SK-N-SH (cell line): Measurements from ENCODE around the gene ATP6V1C2. TPM values are rescaled to one million over a fixed set of nuclear protein-coding genes. Genes with fewer than 3 reads are reported as not detected.

Source experiments
- CTCF ChIA-PET: fragments of 300-600, 350-600 bp; formaldehyde crosslinking; extraction: SDS; loops from one replicate; lab custom pipeline; 2021; lab: Yijun Ruan, JAX
- POLR2A ChIA-PET: fragments of 350-600 bp; sonication (Branson Sonifier 250); formaldehyde crosslinking; extraction: SDS; loops from one replicate; lab custom pipeline; 2020; ENCODE audit warnings: antibody characterized with exemption, inconsistent platforms; lab: Yijun Ruan, JAX
- DNase-seq: peaks from one replicate; pipeline ENCODE4 v3.0.0; 2012
- H2AFZ ChIP-seq: fragments of 200-600 bp; sonication (generic); 2 replicates; pipeline ENCODE4 v1.8.1; 2016; ENCODE audit warnings: antibody characterized with exemption, mild to moderate bottlenecking, low read depth
- H3F3A ChIP-seq: fragments of 200-600 bp; sonication (generic); replicated peaks from 2 replicates; pipeline ENCODE3; 2016; ENCODE audit warnings: antibody characterized with exemption, mild to moderate bottlenecking; ENCODE audit not compliant: insufficient read depth
- H3K27ac ChIP-seq, 2 experiments: fragments of 200-500 bp in 1 of 2; fragments of 200-600 bp in 1 of 2; sonication (Bioruptor generic) in 1 of 2; sonication (generic), shearing (Covaris generic) in 1 of 2; 2 replicates each; pipeline versions ENCODE4 v1.5.1 to v1.6.1; 2014 to 2016; ENCODE audit warnings: low read depth in 2 of 2, inconsistent platforms in 1 of 2, low read length in 1 of 2, mild to moderate bottlenecking in 1 of 2, mixed read lengths in 1 of 2
- H3K27me3 ChIP-seq: fragments of 200-600 bp; sonication (generic), shearing (Covaris generic); 2 replicates; pipeline ENCODE4 v1.6.1; 2016; ENCODE audit warnings: mixed run types; ENCODE audit not compliant: insufficient read depth
- H3K36me3 ChIP-seq, 2 experiments: fragments of 200-500 bp in 1 of 2; fragments of 200-600 bp in 1 of 2; sonication (Bioruptor generic) in 1 of 2; sonication (generic) in 1 of 2; replicated peaks in 1 of 2; 2 replicates each; pipeline versions ENCODE3 to v1.5.1; 2014 to 2016; ENCODE audit warnings: low read length in 1 of 2, mild to moderate bottlenecking in 1 of 2; ENCODE audit not compliant: insufficient read depth in 2 of 2, control insufficient read depth in 1 of 2
- H3K4me1 ChIP-seq, 2 experiments: fragments of 200-500 bp in 1 of 2; fragments of 200-600 bp in 1 of 2; sonication (Bioruptor generic) in 1 of 2; sonication (generic), shearing (Covaris generic) in 1 of 2; 2 replicates each; pipeline versions ENCODE4 v1.5.1 to v1.6.1; 2014 to 2016; ENCODE audit warnings: low read depth in 1 of 2, low read length in 1 of 2, mixed run types in 1 of 2; ENCODE audit not compliant: insufficient read depth in 2 of 2, control insufficient read depth in 1 of 2
- H3K4me2 ChIP-seq: fragments of 200-600 bp; sonication (generic), shearing (Covaris generic); 2 replicates; pipeline ENCODE4 v1.6.1; 2017; ENCODE audit warnings: mixed run types
- H3K4me3 ChIP-seq, 2 experiments: fragments of 200-500 bp in 1 of 2; fragments of 200-600 bp in 1 of 2; sonication (Bioruptor generic) in 1 of 2; sonication (generic), shearing (Covaris generic) in 1 of 2; 2 replicates each; pipeline versions ENCODE4 v1.5.1 to v1.8.1; 2014 to 2016; ENCODE audit warnings: low read depth in 2 of 2, inconsistent platforms in 1 of 2, low read length in 1 of 2, mild to moderate bottlenecking in 1 of 2, mixed read lengths in 1 of 2, moderate library complexity in 1 of 2
- H3K79me2 ChIP-seq: fragments of 200-600 bp; sonication (generic); 2 replicates; pipeline ENCODE4 v1.8.1; 2017; ENCODE audit warnings: mild to moderate bottlenecking; ENCODE audit not compliant: insufficient read depth
- H3K9ac ChIP-seq: fragments of 200-600 bp; sonication (generic); 2 replicates; pipeline ENCODE4 v1.6.1; 2017; ENCODE audit warnings: mixed run types
- H3K9me2 ChIP-seq: fragments of 200-600 bp; sonication (generic); 2 replicates; pipeline ENCODE4 v1.6.1; 2017; ENCODE audit warnings: mixed run types
- H3K9me3 ChIP-seq: fragments of 200-600 bp; sonication (generic); 2 replicates; pipeline ENCODE4 v1.6.1; 2017; ENCODE audit warnings: mixed run types, mild to moderate bottlenecking, moderate library complexity
- H4K20me1 ChIP-seq: fragments of 200-600 bp; sonication (generic); 2 replicates; pipeline ENCODE4 v1.6.1; 2017; ENCODE audit warnings: mild to moderate bottlenecking, mixed run types; ENCODE audit not compliant: insufficient read depth
- CHD2 ChIP-seq: fragments of 150-350 bp; IDR thresholded peaks from 2 replicates; pipeline ENCODE4 v1.6.1; 2018; ENCODE audit warnings: low read length; ENCODE audit not compliant: partially characterized antibody
- ELF1 ChIP-seq: IDR thresholded peaks from 2 replicates; pipeline ENCODE4 v1.4.0; 2012
- EP300 ChIP-seq, 2 experiments: IDR thresholded peaks; 2 replicates each; pipeline versions ENCODE4 v1.4.0 to v1.6.1; 2012; ENCODE audit warnings: borderline replicate concordance in 1 of 2, low read depth in 1 of 2, low read length in 1 of 2
- FOSL2 ChIP-seq: IDR thresholded peaks from 2 replicates; pipeline ENCODE4 v1.4.0; 2012; ENCODE audit warnings: low read depth, mild to moderate bottlenecking, moderate library complexity, borderline replicate concordance
- FOXJ3 ChIP-seq: sonication (generic); formaldehyde crosslinking; IDR thresholded peaks from 2 replicates; pipeline ENCODE4 v1.5.1; 2020; ENCODE audit warnings: mild to moderate bottlenecking, missing genetic modification reagents
- GABPA ChIP-seq: IDR thresholded peaks from 2 replicates; pipeline ENCODE4 v1.4.0; 2012; ENCODE audit warnings: low read depth, mild to moderate bottlenecking
- IRF3 ChIP-seq: fragments of 150-350 bp; IDR thresholded peaks from 2 replicates; pipeline ENCODE4 v1.6.1; 2016; ENCODE audit warnings: mild to moderate bottlenecking, low read depth, low read length
- JUND ChIP-seq: IDR thresholded peaks from 2 replicates; pipeline ENCODE4 v1.4.0; 2012
- MEF2A ChIP-seq: IDR thresholded peaks from 2 replicates; pipeline ENCODE4 v1.4.0; 2012; ENCODE audit warnings: low read depth, borderline replicate concordance
- MXI1 ChIP-seq: IDR thresholded peaks from 2 replicates; pipeline ENCODE4 v1.6.1; 2012; ENCODE audit warnings: mild to moderate bottlenecking, low read depth, low read length, improper control_type of control experiment
- PBX3 ChIP-seq: IDR thresholded peaks from 2 replicates; pipeline ENCODE4; 2012
- RCOR1 ChIP-seq: fragments of 150-350 bp; IDR thresholded peaks from 2 replicates; pipeline ENCODE4 v1.6.1; 2017; ENCODE audit warnings: antibody characterized with exemption, low read length
- RFX5 ChIP-seq: IDR thresholded peaks from 2 replicates; pipeline ENCODE4 v1.6.1; 2012; ENCODE audit warnings: mild to moderate bottlenecking, improper control_type of control experiment, low read length
- SIN3A ChIP-seq: IDR thresholded peaks from 2 replicates; pipeline ENCODE4 v1.6.1; 2012; ENCODE audit warnings: low read depth, mild to moderate bottlenecking, low read length, moderate library complexity, borderline replicate concordance
- TEAD4 ChIP-seq: IDR thresholded peaks from 2 replicates; pipeline ENCODE4 v1.4.0; 2012; ENCODE audit warnings: mild to moderate bottlenecking, borderline replicate concordance; ENCODE audit not compliant: insufficient read depth
- YY1 ChIP-seq: IDR thresholded peaks from 2 replicates; pipeline ENCODE4 v1.4.0; 2012; ENCODE audit warnings: low read depth, mild to moderate bottlenecking
- WGBS: methylation state at CpG from one replicate; pipeline ENCODE4 v1.1.6; 2017; ENCODE audit warnings: low lambda C conversion rate; 5-methylcytosine and 5-hydroxymethylcytosine counted together
- polyA plus RNA-seq, 3 experiments: library from polyadenylated mRNA; depleted of rRNA; stranded (reverse); fragments of >200 nt; gene quantifications; 2 replicates each; pipeline ENCODE4 v1.2.3, GENCODE V29; 2012
- TF ChIP-seq, protein P1 (sequence below): fragments of 200-600 bp; sonication (generic); IDR thresholded peaks from 2 replicates; pipeline ENCODE4 v1.6.1; 2017; ENCODE audit warnings: antibody characterized with exemption, mild to moderate bottlenecking, moderate library complexity
- TF ChIP-seq, protein P2 (sequence below): IDR thresholded peaks from 2 replicates; pipeline ENCODE4 v1.4.0; 2012; ENCODE audit warnings: low read depth
- TF ChIP-seq, protein P3 (sequence below): IDR thresholded peaks from 2 replicates; pipeline ENCODE4 v1.4.0; 2012; ENCODE audit warnings: low read depth, borderline replicate concordance

The ATP6V1C2 gene
- polyA plus RNA-seq, 1 of the 3 experiments (the other 2 are of a cell fraction): 0.12 TPM

DNA sequence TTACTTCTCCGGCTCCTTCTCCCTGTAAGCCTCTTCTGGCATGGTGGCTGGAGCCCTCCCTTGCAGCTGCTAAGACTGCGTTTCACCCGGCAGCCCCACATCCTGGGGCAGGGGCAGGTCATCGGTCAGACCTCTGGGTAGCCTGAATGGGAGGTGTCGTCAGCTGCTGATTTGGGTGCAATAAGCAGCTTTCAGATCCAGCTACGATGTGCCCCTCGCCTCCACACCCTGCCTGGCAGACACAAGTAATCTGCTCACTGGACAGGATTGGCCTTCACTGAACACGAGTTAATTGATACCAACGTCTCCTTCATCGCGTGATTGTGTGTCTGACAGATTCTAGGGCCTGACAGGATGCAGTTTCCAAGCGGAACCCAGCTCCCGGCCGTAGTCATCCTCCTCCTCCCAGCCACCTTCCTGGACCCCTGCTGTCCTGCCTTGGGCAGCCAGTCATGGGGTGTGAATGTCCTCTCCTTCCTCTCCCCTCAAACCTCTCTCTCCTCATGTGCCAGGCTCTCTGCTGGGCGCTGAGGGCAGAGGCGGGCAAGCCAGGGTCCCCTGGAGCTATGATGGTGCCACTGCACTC lies 110.1 kb downstream of the ATP6V1C2 start:
- ChIA-PET POLR2A (interaction anchor here (0.9 to 1.4 kb wide), 2 partner anchors 19 to 298 kb away, joined by 3 read pairs; partner anchors contain the start of gene PDIA6), CTCF (interaction anchor here (0.6 to 11.5 kb wide), 85 partner anchors 11 to 753 kb away, joined by 3 to 666 read pairs (median 7); partner anchors contain the start of genes KCNF1, PDIA6 and ROCK2)
- H3K9ac ChIP-seq: no peak overlapping the region
- no peak overlapping the region for H3K27ac ChIP-seq
- no peaks in the 10 kb centered on the region for H3K9me3 ChIP-seq
- no peaks in the 10 kb centered on the region for H3K9me2 ChIP-seq
- H2AFZ ChIP-seq: no peak overlapping the region
- H3K27me3 ChIP-seq: peaks cover 36% of the 10 kb centered on the region; the same call in 1 of the 2 replicates
- no peak for TF ChIP-seq PBX3
- no peak for TF ChIP-seq ELF1
- TF ChIP-seq, protein P1, sequence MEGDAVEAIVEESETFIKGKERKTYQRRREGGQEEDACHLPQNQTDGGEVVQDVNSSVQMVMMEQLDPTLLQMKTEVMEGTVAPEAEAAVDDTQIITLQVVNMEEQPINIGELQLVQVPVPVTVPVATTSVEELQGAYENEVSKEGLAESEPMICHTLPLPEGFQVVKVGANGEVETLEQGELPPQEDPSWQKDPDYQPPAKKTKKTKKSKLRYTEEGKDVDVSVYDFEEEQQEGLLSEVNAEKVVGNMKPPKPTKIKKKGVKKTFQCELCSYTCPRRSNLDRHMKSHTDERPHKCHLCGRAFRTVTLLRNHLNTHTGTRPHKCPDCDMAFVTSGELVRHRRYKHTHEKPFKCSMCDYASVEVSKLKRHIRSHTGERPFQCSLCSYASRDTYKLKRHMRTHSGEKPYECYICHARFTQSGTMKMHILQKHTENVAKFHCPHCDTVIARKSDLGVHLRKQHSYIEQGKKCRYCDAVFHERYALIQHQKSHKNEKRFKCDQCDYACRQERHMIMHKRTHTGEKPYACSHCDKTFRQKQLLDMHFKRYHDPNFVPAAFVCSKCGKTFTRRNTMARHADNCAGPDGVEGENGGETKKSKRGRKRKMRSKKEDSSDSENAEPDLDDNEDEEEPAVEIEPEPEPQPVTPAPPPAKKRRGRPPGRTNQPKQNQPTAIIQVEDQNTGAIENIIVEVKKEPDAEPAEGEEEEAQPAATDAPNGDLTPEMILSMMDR: no peak
- no peak for TF ChIP-seq YY1
- no peak for TF ChIP-seq IRF3
- TF ChIP-seq RCOR1: no peak
- no peak for TF ChIP-seq FOXJ3 (CRISPR knock-in tag)
- no peak for TF ChIP-seq MXI1
- TF ChIP-seq, protein P2, sequence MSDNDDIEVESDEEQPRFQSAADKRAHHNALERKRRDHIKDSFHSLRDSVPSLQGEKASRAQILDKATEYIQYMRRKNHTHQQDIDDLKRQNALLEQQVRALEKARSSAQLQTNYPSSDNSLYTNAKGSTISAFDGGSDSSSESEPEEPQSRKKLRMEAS: no peak
- no peak for TF ChIP-seq SIN3A
- no peak for TF ChIP-seq RFX5
- TF ChIP-seq GABPA: no peak
- no peak for TF ChIP-seq MEF2A
- no peak for TF ChIP-seq FOSL2
- no peak for TF ChIP-seq CHD2
- TF ChIP-seq TEAD4: no peak
- no peak for TF ChIP-seq EP300 (IDR thresholded peaks at IDR 0.05; ENCODE audit: borderline replicate concordance in 1 of 2, low read depth in 1 of 2, low read length in 1 of 2)
- no peak for TF ChIP-seq JUND
- TF ChIP-seq, protein P3, sequence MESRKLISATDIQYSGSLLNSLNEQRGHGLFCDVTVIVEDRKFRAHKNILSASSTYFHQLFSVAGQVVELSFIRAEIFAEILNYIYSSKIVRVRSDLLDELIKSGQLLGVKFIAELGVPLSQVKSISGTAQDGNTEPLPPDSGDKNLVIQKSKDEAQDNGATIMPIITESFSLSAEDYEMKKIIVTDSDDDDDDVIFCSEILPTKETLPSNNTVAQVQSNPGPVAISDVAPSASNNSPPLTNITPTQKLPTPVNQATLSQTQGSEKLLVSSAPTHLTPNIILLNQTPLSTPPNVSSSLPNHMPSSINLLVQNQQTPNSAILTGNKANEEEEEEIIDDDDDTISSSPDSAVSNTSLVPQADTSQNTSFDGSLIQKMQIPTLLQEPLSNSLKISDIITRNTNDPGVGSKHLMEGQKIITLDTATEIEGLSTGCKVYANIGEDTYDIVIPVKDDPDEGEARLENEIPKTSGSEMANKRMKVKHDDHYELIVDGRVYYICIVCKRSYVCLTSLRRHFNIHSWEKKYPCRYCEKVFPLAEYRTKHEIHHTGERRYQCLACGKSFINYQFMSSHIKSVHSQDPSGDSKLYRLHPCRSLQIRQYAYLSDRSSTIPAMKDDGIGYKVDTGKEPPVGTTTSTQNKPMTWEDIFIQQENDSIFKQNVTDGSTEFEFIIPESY: no peak
- H3K4me3 ChIP-seq: no peak overlapping the region
- no peak for DNase-seq
- H3F3A ChIP-seq: no peaks in the 10 kb centered on the region
- no peaks in the 10 kb centered on the region for H3K79me2 ChIP-seq
- no peak overlapping the region for H3K4me2 ChIP-seq
- H3K36me3 ChIP-seq: no peaks in the 10 kb centered on the region
- WGBS: 72% methylated on average over 16 of the region's 16 CpGs
- H3K4me1 ChIP-seq: peaks cover 0 to 29% of the 10 kb centered on the region in 2 experiments; a peak in 1 of 4 replicates
- H4K20me1 ChIP-seq: no peaks in the 10 kb centered on the region
